Measurements from ENCODE around the gene CBX4. TPM values are rescaled to one million over a fixed set of nuclear protein-coding genes. Genes with fewer than 3 reads are reported as not detected.

The CBX4 gene
- total and polyA plus RNA-seq, 10 donors: 12.3 to 48.0 (median 25.4) TPM

GRCh38 chr17:79842136-79842655 is 3.0 kb upstream of the CBX4 start:
- intact Hi-C loops (cut with DNase I; ENCODE audit: low total_unique reads): loop anchor here (5.0 to 10.0 kb wide), 2 partner anchors 40 to 143 kb away; no protein-coding TSS in a partner anchor
- peaks cover 0 to 4% (median 0%) of the 10 kb centered on the region in 8 donors for H3K9me3 ChIP-seq
- H3K27ac ChIP-seq: no peak overlapping the region
- WGBS, 5 donors: 4 to 12% (median 9%) methylated on average over 14 to 20 of the region's 20 CpGs
- peak overlapping the region in 2 of 8 donors; percentile 15 to 96 for H3K4me3 ChIP-seq
- H3K4me1 ChIP-seq: peaks cover 43 to 77% (median 73%) of the 10 kb centered on the region in 6 donors
- no peak for TF ChIP-seq CTCF (IDR thresholded peaks at IDR 0.05 in 8 of 11, conservative IDR thresholded peaks at IDR 0.05 in 3 of 11)
- H3K27me3 ChIP-seq (replicated peaks in 1 of 7): peaks cover 18 to 78% (median 59%) of the 10 kb centered on the region in 7 donors
- DNase-seq: no peak
- no peaks in the 10 kb centered on the region for H3K36me3 ChIP-seq

DNA sequence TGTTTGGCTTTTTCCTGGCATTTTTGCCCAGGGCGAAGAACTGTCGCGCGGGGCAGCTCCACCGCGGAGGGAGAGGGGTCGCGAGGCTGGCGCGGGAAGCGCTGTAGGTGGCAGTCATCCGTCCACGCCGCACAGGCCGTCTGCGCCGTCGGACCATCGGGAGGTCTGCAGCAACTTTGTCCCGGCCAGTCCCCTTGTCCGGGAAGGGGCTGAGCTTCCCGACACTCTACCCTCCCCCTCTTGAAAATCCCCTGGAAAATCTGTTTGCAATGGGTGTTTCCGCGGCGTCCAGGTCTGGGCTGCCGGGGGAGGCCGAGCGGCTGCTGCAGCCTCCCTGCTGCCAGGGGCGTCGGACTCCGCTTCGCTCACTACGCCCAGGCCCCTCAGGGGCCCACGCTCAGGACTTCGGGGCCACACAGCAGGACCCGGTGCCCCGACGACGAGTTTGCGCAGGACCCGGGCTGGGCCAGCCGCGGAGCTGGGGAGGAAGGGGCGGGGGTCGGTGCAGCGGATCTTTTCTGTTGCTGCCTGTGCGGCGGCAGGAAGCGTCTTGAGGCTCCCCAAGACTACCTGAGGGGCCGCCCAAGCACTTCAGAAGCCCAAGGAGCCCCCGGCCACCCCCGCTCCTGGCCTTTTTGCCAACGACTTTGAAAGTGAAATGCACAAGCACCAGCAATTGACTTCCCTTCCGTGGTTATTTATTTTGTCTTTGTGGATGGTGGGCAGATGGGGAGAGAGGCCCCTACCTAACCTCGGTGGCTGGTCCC is 2.3 kb upstream of the CBX4 start:
- WGBS, 5 donors: 1 to 4% (median 3%) methylated on average over 15 to 55 of the region's 55 CpGs
- TF ChIP-seq CTCF (IDR thresholded peaks at IDR 0.05 in 8 of 11, conservative IDR thresholded peaks at IDR 0.05 in 3 of 11): no peak
- peak in 1 of 3 donors; percentile 39 for TF ChIP-seq POLR2AphosphoS5 (IDR thresholded peaks at IDR 0.05)
- TF ChIP-seq POLR2A (IDR thresholded peaks at IDR 0.05): no peak
- Histone ChIP-seq H3K4me1 (peaks cover 50 to 84% (median 80%) of the 10 kb centered on the region in 6 donors), H3K27ac (no peak overlapping the region), H3K9me3 (peaks cover 0 to 4% (median 0%) of the 10 kb centered on the region in 8 donors), H3K4me3 (peak overlapping the region in 2 of 8 donors; percentile 15 to 96), H3K36me3 (peaks cover 0 to 4% (median 0%) of the 10 kb centered on the region in 6 donors), H3K27me3 (replicated peaks in 1 of 7) (peaks cover 18 to 72% (median 59%) of the 10 kb centered on the region in 7 donors)
- DNase-seq: peak; percentile 81
- intact Hi-C loops (cut with DNase I; ENCODE audit: low total_unique reads): loop anchor here (5.0 to 10.0 kb wide), 2 partner anchors 39 to 143 kb away; no protein-coding TSS in a partner anchor

GRCh38 chr17:79840989-79841286 is 1.7 kb upstream of the CBX4 start:
- Histone ChIP-seq H3K4me3 (peak overlapping the region in 6 of 8 donors; percentile 13 to 96 (median 86)), H3K4me1 (peaks cover 55 to 89% (median 85%) of the 10 kb centered on the region in 6 donors), H3K36me3 (peaks cover 0 to 10% (median 0%) of the 10 kb centered on the region in 6 donors), H3K27ac (no peak overlapping the region), H3K9me3 (peaks cover 0 to 4% (median 0%) of the 10 kb centered on the region in 8 donors), H3K27me3 (replicated peaks in 1 of 7) (peaks cover 18 to 65% (median 58%) of the 10 kb centered on the region in 7 donors)
- no peak for TF ChIP-seq CTCF (IDR thresholded peaks at IDR 0.05 in 8 of 11, conservative IDR thresholded peaks at IDR 0.05 in 3 of 11)
- TF ChIP-seq POLR2A (IDR thresholded peaks at IDR 0.05): no peak
- TF ChIP-seq POLR2AphosphoS5 (IDR thresholded peaks at IDR 0.05): no peak
- intact Hi-C loops (cut with DNase I; ENCODE audit: low total_unique reads): loop anchor here (5.0 to 10.0 kb wide), 2 partner anchors 39 to 144 kb away; no protein-coding TSS in a partner anchor
- no peak for DNase-seq
- 0 to 5% (median 3%) methylated on average over 7 to 19 of the region's 19 CpGs for WGBS, 5 donors
